SIG-M5 (cell line): Measurements from ENCODE around the gene ZMIZ1.

Source experiments
- DNase-seq: peaks from one replicate; lab custom pipeline; 2025; lab: John Stamatoyannopoulos, UW

ZMIZ1 gene

GRCh38 chr10:79230328-79230830 lies 161.6 kb downstream of the ZMIZ1 start:
- DNase-seq = no peak

- DNase-seq = no peak
These were observed 162.1 kb downstream of the ZMIZ1 start for GRCh38 chr10:79230850-79231249.

GRCh38 chr10:79231908-79232307 lies 163.1 kb downstream of the ZMIZ1 start:
- no peak for DNase-seq

GRCh38 chr10:79232864-79233263 lies 164.1 kb downstream of the ZMIZ1 start:
- no peak for DNase-seq

- no peak for DNase-seq
These were observed 165.9 kb downstream of the ZMIZ1 start for GRCh38 chr10:79234391-79235315.

GRCh38 chr10:79235765-79236432 lies 167.1 kb downstream of the ZMIZ1 start:
- DNase-seq = no peak

- no peak for DNase-seq
These were observed 167.6 kb downstream of the ZMIZ1 start for GRCh38 chr10:79236433-79236765.

GRCh38 chr10:79237454-79238157 lies 168.8 kb downstream of the ZMIZ1 start:
- no peak for DNase-seq

GRCh38 chr10:79238158-79238520 lies 169.4 kb downstream of the ZMIZ1 start:
- no peak for DNase-seq

GRCh38 chr10:79238606-79239005 lies 169.8 kb downstream of the ZMIZ1 start:
- no peak for DNase-seq

GRCh38 chr10:79239275-79239779 lies 170.6 kb downstream of the ZMIZ1 start:
- no peak for DNase-seq

- no peak for DNase-seq
These were observed 171.3 kb downstream of the ZMIZ1 start for GRCh38 chr10:79239924-79240581.

- DNase-seq = no peak
These were observed 172.8 kb downstream of the ZMIZ1 start for GRCh38 chr10:79241629-79241989.

GRCh38 chr10:79241990-79242619 lies 173.3 kb downstream of the ZMIZ1 start:
- no peak for DNase-seq

GRCh38 chr10:79242620-79243152 lies 173.9 kb downstream of the ZMIZ1 start:
- DNase-seq = no peak

GRCh38 chr10:79243181-79244067 lies 174.7 kb downstream of the ZMIZ1 start:
- DNase-seq = no peak

GRCh38 chr10:79244068-79244442 lies 175.3 kb downstream of the ZMIZ1 start:
- no peak for DNase-seq

- no peak for DNase-seq
These were observed 176.2 kb downstream of the ZMIZ1 start for GRCh38 chr10:79244841-79245504.

- no peak for DNase-seq
These were observed 176.9 kb downstream of the ZMIZ1 start for GRCh38 chr10:79245539-79246208.
